Measurements from ENCODE around the gene HS3ST5. TPM values are rescaled to one million over a fixed set of nuclear protein-coding genes. Genes with fewer than 3 reads are reported as not detected.
"Not testable (repeated sequence)": the region's sequence is repeated elsewhere in the genome, so short reads cannot be mapped to it uniquely, and the experiment has no call there.

The HS3ST5 gene
- total RNA-seq, 2 experiments from 2014 or later, result not detected

DNA sequence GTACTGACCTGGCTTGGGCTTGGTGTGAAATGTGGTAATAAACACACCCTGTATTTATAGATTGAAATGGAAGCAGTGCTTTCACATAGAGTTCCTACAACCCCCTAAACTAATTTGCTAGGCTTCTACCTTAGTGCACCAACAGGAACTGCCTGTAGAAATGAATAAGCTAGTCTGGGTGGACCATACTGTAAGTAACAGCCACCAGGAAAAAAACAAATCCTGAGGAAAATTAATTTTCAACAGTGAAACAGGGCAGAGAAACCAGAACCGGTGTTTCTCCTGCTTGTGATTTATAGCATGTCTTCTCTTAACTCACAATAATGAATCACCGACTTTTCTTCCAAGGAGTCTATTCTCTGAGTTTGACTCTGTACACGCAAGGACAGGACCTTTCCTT lies 187.1 kb downstream of the HS3ST5 start:
- H3K27ac Mint-ChIP-seq, result no peak overlapping the region
- DNase-seq, result no peak
- CTCF ChIA-PET, result no interaction called here
- H3K36me3 Mint-ChIP-seq (ENCODE audit: low read depth), result no peaks in the 10 kb centered on the region
- H3K27me3 Mint-ChIP-seq, result peaks cover 2% of the 10 kb centered on the region
- H3K4me3 Mint-ChIP-seq, result no peak overlapping the region
- intact Hi-C loops (cut with micrococcal nuclease), result no loop called here
- POLR2A ChIA-PET, result no interaction called here
- H3K4me1 Mint-ChIP-seq (ENCODE audit: low read depth), result no peaks in the 10 kb centered on the region
- TF ChIP-seq, protein P1, sequence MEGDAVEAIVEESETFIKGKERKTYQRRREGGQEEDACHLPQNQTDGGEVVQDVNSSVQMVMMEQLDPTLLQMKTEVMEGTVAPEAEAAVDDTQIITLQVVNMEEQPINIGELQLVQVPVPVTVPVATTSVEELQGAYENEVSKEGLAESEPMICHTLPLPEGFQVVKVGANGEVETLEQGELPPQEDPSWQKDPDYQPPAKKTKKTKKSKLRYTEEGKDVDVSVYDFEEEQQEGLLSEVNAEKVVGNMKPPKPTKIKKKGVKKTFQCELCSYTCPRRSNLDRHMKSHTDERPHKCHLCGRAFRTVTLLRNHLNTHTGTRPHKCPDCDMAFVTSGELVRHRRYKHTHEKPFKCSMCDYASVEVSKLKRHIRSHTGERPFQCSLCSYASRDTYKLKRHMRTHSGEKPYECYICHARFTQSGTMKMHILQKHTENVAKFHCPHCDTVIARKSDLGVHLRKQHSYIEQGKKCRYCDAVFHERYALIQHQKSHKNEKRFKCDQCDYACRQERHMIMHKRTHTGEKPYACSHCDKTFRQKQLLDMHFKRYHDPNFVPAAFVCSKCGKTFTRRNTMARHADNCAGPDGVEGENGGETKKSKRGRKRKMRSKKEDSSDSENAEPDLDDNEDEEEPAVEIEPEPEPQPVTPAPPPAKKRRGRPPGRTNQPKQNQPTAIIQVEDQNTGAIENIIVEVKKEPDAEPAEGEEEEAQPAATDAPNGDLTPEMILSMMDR (IDR thresholded peaks at IDR 0.05), result no peak
- no peaks in the 10 kb centered on the region for H3K9me3 Mint-ChIP-seq
- ATAC-seq, result no peak

DNA sequence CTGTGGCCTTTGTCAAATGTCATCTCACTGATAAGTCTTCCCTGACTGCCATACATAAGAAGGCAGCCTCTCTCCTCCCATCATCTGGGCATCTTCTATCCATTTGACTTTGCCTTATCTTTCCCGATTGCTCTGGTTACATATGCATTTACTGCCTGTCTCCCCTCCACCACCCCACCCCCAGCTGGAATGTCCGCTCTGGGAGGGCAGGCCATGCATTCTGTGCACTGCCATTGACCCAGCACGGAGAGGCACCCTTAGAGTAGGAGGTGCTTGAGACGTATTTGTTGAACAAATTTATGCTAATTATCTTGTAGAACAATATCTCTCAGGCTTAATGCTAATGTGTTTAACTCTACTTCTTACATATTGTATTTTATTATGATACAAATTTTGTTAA lies 188.0 kb downstream of the HS3ST5 start:
- no peak overlapping the region for H3K4me3 Mint-ChIP-seq

DNA sequence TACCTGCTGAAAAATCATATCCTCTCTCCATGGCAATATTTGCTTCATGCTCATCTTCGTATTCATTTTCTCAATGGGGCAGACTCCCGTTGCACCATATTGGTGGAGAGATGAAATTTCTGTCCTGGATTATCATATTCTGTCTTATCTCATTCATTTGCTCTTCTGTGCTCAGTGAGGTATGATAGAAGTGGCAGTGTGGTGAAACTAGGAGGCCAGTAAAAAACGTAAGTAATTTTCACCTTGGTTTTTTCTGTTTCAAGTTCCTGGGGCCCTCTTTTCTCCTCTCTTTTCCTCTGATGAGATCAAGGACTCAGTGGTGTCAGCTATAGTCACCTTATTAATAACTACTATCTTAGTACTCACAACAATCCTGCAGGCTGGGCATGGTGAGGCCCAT lies 189.4 kb downstream of the HS3ST5 start:
- TF ChIP-seq, protein P1 (IDR thresholded peaks at IDR 0.05), result no peak
- H3K9me3 Mint-ChIP-seq, result no peaks in the 10 kb centered on the region
- CTCF ChIA-PET, result no interaction called here
- H3K27ac Mint-ChIP-seq, result no peak overlapping the region
- H3K36me3 Mint-ChIP-seq (ENCODE audit: low read depth), result no peaks in the 10 kb centered on the region
- no peak overlapping the region for H3K4me3 Mint-ChIP-seq
- DNase-seq (no peak), ATAC-seq (no peak)
- POLR2A ChIA-PET, result no interaction called here
- no peaks in the 10 kb centered on the region for H3K4me1 Mint-ChIP-seq (ENCODE audit: low read depth)
- intact Hi-C loops (cut with micrococcal nuclease), result no loop called here
- H3K27me3 Mint-ChIP-seq, result peaks cover 2% of the 10 kb centered on the region

More for the DNA sequence above, 188.0 kb downstream of the HS3ST5 start:
- Mint-ChIP-seq H3K27ac (no peak overlapping the region), H3K36me3 (ENCODE audit: low read depth) (no peaks in the 10 kb centered on the region), H3K4me1 (ENCODE audit: low read depth) (no peaks in the 10 kb centered on the region), H3K9me3 (no peaks in the 10 kb centered on the region), H3K27me3 (peaks cover 2% of the 10 kb centered on the region)
- ChIA-PET CTCF (no interaction called here), POLR2A (no interaction called here)
- ATAC-seq, result no peak
- intact Hi-C loops (cut with micrococcal nuclease), result no loop called here
- TF ChIP-seq, protein P1 (IDR thresholded peaks at IDR 0.05), result no peak
- DNase-seq, result no peak

DNA sequence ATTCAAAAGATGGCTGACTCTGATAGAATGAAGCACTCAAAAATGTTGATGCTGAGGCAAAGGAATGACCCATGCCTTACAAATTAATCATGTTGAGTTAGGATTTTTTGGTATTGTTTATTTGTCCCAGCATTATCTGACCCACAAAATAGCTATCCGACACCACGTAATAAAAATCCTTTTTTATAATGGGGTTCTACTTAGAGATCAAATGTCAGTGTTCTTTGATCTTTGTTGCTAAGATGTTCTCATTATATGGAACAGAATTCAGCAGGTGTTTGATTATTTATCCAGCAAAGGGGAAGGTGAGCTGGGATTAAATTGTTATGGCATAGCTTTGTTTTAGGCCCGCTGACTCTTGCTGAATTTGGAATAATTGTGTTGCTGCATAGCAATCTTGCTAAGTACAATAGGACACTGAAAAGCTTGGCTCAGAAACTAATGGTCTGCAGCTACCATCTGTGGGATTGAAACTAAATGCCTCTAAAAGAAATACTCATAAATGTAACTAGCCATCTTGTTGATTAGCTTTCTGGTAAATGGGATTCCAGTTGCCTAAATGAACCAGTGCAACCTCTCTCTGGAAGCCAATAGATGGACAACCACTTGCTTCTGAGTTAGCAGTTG lies 191.6 kb downstream of the HS3ST5 start:
- intact Hi-C loops (cut with micrococcal nuclease), result no loop called here
- Mint-ChIP-seq H3K27ac (no peak overlapping the region), H3K4me1 (ENCODE audit: low read depth) (no peaks in the 10 kb centered on the region), H3K36me3 (ENCODE audit: low read depth) (no peaks in the 10 kb centered on the region), H3K9me3 (peaks cover 7% of the 10 kb centered on the region), H3K27me3 (no peaks in the 10 kb centered on the region), H3K4me3 (no peak overlapping the region)
- TF ChIP-seq, protein P1 (IDR thresholded peaks at IDR 0.05), result no peak
- no peak for ATAC-seq
- ChIA-PET POLR2A (no interaction called here), CTCF (no interaction called here)
- DNase-seq, result no peak

DNA sequence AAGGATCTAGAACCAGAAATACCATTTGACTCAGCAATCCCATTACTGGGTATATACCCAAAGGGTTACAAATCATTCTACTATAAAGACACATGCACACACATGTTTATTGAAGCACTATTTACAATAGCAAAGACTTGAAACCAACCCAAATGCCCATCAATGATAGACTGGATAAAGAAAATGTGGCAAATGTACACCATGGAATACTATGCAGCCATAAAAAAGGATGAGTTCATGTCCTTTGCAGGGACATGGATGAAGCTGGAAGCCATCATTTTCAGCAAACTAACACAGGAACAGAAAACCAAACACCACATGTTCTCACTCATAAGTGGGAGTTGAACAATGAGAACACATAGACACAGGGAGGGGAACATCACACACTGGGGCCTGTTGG lies 193.6 kb downstream of the HS3ST5 start:
- H3K9me3 Mint-ChIP-seq; intact Hi-C loops (cut with micrococcal nuclease); H3K4me3 Mint-ChIP-seq; H3K4me1 Mint-ChIP-seq (ENCODE audit: low read depth); H3K27me3 Mint-ChIP-seq; H3K27ac Mint-ChIP-seq; CTCF ChIA-PET; ATAC-seq; DNase-seq; POLR2A ChIA-PET; H3K36me3 Mint-ChIP-seq (ENCODE audit: low read depth): not testable (repeated sequence)

All from activated CD8-positive, alpha-beta T cell treated with anti-CD3 and anti-CD28 coated beads for 36 hours (primary cell).